Mesenchymal stem cell (in vitro differentiated cells and primary cell): Measurements from ENCODE around the gene AGTR1.

Experiments used
- DNase-seq: peaks from one replicate; pipeline ENCODE4 v3.0.0-alpha.2; 2013
- H2AFZ ChIP-seq: one replicate; pipeline ENCODE4 v1.6.1; 2013; ENCODE audit warnings: low read depth, mild to moderate bottlenecking, control low read depth, inconsistent platforms, low read length, moderate library complexity
- H2AK5ac ChIP-seq: 2 replicates; pipeline ENCODE4 v1.6.1; 2013; ENCODE audit warnings: low read length, moderate library complexity, mild to moderate bottlenecking, inconsistent platforms; ENCODE audit not compliant: severe bottlenecking
- H2BK120ac ChIP-seq: one replicate; pipeline ENCODE4 v1.6.1; 2013; ENCODE audit warnings: low read depth, mild to moderate bottlenecking, inconsistent platforms, low read length, moderate library complexity
- H2BK12ac ChIP-seq, 2 experiments: one replicate each; pipeline ENCODE4 v1.6.1; 2013; ENCODE audit warnings: inconsistent platforms in 2 of 2, low read length in 2 of 2, mild to moderate bottlenecking in 2 of 2, moderate library complexity in 2 of 2, control low read depth in 1 of 2
- H2BK15ac ChIP-seq: one replicate; pipeline ENCODE4 v1.6.1; 2013; ENCODE audit warnings: mild to moderate bottlenecking, low read depth, inconsistent platforms; ENCODE audit not compliant: poor library complexity, severe bottlenecking
- H2BK5ac ChIP-seq: 2 replicates; pipeline ENCODE4 v1.6.1; 2013; ENCODE audit warnings: low read depth, mild to moderate bottlenecking, low read length, control low read depth, inconsistent platforms; ENCODE audit not compliant: poor library complexity, severe bottlenecking
- H3K14ac ChIP-seq, 2 experiments: one replicate each; pipeline ENCODE4 v1.6.1; 2013; ENCODE audit warnings: inconsistent platforms in 2 of 2, low read length in 2 of 2, control low read depth in 1 of 2, mild to moderate bottlenecking in 1 of 2, moderate library complexity in 1 of 2
- H3K18ac ChIP-seq, 2 experiments: one replicate each; pipeline ENCODE4 v1.6.1; 2013; ENCODE audit warnings: inconsistent platforms in 2 of 2, low read length in 2 of 2, control low read depth in 1 of 2, low read depth in 1 of 2, mild to moderate bottlenecking in 1 of 2
- H3K23ac ChIP-seq, 2 experiments: one replicate each; pipeline ENCODE4 v1.6.1; 2013; ENCODE audit warnings: inconsistent platforms in 2 of 2, low read length in 2 of 2, mild to moderate bottlenecking in 2 of 2, moderate library complexity in 2 of 2, control low read depth in 1 of 2
- H3K27ac ChIP-seq: 2 replicates; pipeline ENCODE4 v1.5.1; 2013; ENCODE audit warnings: mild to moderate bottlenecking, moderate library complexity, low read length, control low read depth, inconsistent platforms; ENCODE audit not compliant: poor library complexity, severe bottlenecking
- H3K27me3 ChIP-seq, 2 experiments: 2 replicates each; pipeline versions ENCODE4 v1.6.1 to v1.7.0; 2013; ENCODE audit warnings: low read length in 2 of 2, mild to moderate bottlenecking in 2 of 2, moderate library complexity in 2 of 2, control low read depth in 1 of 2, inconsistent platforms in 1 of 2; ENCODE audit not compliant: control insufficient read depth in 1 of 2, insufficient read depth in 1 of 2
- H3K36me3 ChIP-seq, 2 experiments: 2 replicates each; pipeline versions ENCODE4 v1.6.1 to v1.7.0; 2013; ENCODE audit warnings: low read length in 2 of 2, control low read depth in 1 of 2, inconsistent platforms in 1 of 2, low read depth in 1 of 2, mild to moderate bottlenecking in 1 of 2; ENCODE audit not compliant: insufficient read depth in 2 of 2, control insufficient read depth in 1 of 2
- H3K4ac ChIP-seq, 2 experiments: one replicate each; pipeline ENCODE4 v1.6.1; 2013; ENCODE audit warnings: inconsistent platforms in 2 of 2, low read length in 2 of 2, mild to moderate bottlenecking in 2 of 2, moderate library complexity in 2 of 2, control low read depth in 1 of 2, low read depth in 1 of 2
- H3K4me1 ChIP-seq: 2 replicates; pipeline ENCODE4 v1.6.1; 2013; ENCODE audit warnings: low read depth, low read length, control low read depth; ENCODE audit not compliant: control insufficient read depth, insufficient read depth
- H3K4me2 ChIP-seq: 2 replicates; pipeline ENCODE4 v1.6.1; 2013; ENCODE audit warnings: low read length, mild to moderate bottlenecking, inconsistent platforms; ENCODE audit not compliant: poor library complexity, severe bottlenecking
- H3K4me3 ChIP-seq, 2 experiments: 2 replicates each; pipeline versions ENCODE4 v1.5.1 to v1.7.0; 2013; ENCODE audit warnings: low read length in 2 of 2, mild to moderate bottlenecking in 2 of 2, control low read depth in 1 of 2, low read depth in 1 of 2; ENCODE audit not compliant: insufficient read depth in 1 of 2
- H3K79me1 ChIP-seq: replicated peaks from 2 replicates; pipeline ENCODE4 v1.6.1; 2013; ENCODE audit warnings: mild to moderate bottlenecking, control low read depth, low read length, inconsistent platforms; ENCODE audit not compliant: poor library complexity, severe bottlenecking
- H3K9ac ChIP-seq: 2 replicates; pipeline ENCODE4 v1.7.0; 2013; ENCODE audit warnings: mild to moderate bottlenecking, low read length, moderate library complexity
- H3K9me3 ChIP-seq: 2 replicates; pipeline ENCODE4 v1.7.0; 2013; ENCODE audit warnings: mild to moderate bottlenecking, low read length; ENCODE audit not compliant: control insufficient read depth
- H4K8ac ChIP-seq: one replicate; pipeline ENCODE4 v1.6.1; 2013; ENCODE audit warnings: inconsistent platforms, mild to moderate bottlenecking, low read length, moderate library complexity
- H4K91ac ChIP-seq: one replicate; pipeline ENCODE4 v1.6.1; 2013; ENCODE audit warnings: mild to moderate bottlenecking, low read length, inconsistent platforms
- WGBS: methylation state at CpG from one replicate; pipeline ENCODE4 v1.1.7; 2013; ENCODE audit warnings: mixed read lengths; 5-methylcytosine and 5-hydroxymethylcytosine counted together

Gene AGTR1

DNA sequence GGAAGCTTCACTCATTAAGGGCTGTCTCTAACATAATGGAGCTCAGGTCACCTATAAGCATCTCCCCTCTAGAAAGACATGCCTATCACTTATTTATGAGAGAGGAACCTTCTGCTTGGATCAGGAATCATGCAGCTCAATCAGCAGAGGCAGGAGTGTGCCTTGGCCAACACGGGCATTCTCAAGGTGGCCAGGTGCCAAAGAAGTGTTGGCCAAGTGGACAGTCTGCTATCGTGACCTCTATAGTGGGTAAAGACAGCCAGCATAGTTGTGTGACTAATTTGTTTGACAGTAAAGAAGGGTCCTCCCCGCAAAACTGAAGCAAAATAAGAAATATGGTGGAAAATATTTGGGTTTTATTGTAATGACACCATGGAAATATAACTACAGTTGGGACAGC is 14.7 kb upstream of the AGTR1 start:
- Histone ChIP-seq H3K4ac (no peak overlapping the region), H2BK12ac (no peak overlapping the region), H3K4me3 (no peak overlapping the region), H3K14ac (no peak overlapping the region), H3K4me2 (no peak overlapping the region), H2BK15ac (no peak overlapping the region), H3K27me3 (no peaks in the 10 kb centered on the region), H2BK120ac (no peak overlapping the region), H3K9me3 (no peaks in the 10 kb centered on the region), H3K27ac (no peak overlapping the region), H2BK5ac (no peak overlapping the region), H3K18ac (no peak overlapping the region), H4K91ac (no peak overlapping the region), H2AFZ (no peak overlapping the region), H3K23ac (no peak overlapping the region), H3K4me1 (no peaks in the 10 kb centered on the region), H3K36me3 (no peaks in the 10 kb centered on the region), H2AK5ac (no peak overlapping the region), H3K79me1 (no peaks in the 10 kb centered on the region), H3K9ac (no peak overlapping the region), H4K8ac (no peak overlapping the region)
- WGBS = 98% methylated on average over 2 of the region's 3 CpGs
- no peak for DNase-seq

DNA sequence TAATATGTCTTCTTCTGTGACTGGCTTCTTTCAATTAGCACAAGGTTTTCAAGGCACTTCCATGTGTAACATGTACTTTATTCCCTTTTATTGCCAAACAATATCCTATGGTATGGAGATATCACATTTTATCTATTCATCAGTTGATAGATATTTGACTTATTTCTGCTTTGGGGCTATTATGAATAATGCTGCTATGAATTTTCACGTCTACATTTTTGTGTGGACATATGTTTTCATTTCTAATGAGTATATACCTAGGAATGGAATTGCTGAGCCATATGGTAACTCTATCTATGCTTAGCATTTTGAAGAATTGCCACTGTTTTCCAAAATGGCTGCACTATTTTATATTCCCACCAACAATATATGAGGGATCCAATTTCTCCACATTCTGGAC is 3.6 kb upstream of the AGTR1 start:
- H3K79me1 ChIP-seq = no peaks in the 10 kb centered on the region
- no peak overlapping the region for H3K4ac ChIP-seq
- no peak overlapping the region for H4K91ac ChIP-seq
- peaks cover 10% of the 10 kb centered on the region for H3K4me1 ChIP-seq
- H3K4me3 ChIP-seq = no peak overlapping the region
- H2AK5ac ChIP-seq = no peak overlapping the region
- no peak overlapping the region for H2BK5ac ChIP-seq
- no peaks in the 10 kb centered on the region for H3K36me3 ChIP-seq
- no peak overlapping the region for H2BK15ac ChIP-seq
- DNase-seq = no peak
- H4K8ac ChIP-seq = no peak overlapping the region
- 38% methylated on average over 1 of the region's 1 CpG for WGBS
- no peak overlapping the region for H2BK120ac ChIP-seq
- no peak overlapping the region for H3K27ac ChIP-seq
- H2AFZ ChIP-seq = no peak overlapping the region
- H3K18ac ChIP-seq = no peak overlapping the region
- no peaks in the 10 kb centered on the region for H3K9me3 ChIP-seq
- H3K9ac ChIP-seq = no peak overlapping the region
- no peak overlapping the region for H3K4me2 ChIP-seq
- peaks cover 0 to 4% of the 10 kb centered on the region in 2 experiments for H3K27me3 ChIP-seq
- H3K23ac ChIP-seq = no peak overlapping the region
- H2BK12ac ChIP-seq = no peak overlapping the region
- no peak overlapping the region for H3K14ac ChIP-seq

- Histone ChIP-seq H3K27ac (no peak overlapping the region), H4K8ac (peak overlapping the region; percentile 90), H3K4me2 (peak overlapping the region; percentile 93), H3K4ac (no peak overlapping the region), H3K18ac (peak overlapping the region; percentile 39 to 82), H3K4me1 (peaks cover 10% of the 10 kb centered on the region), H3K79me1 (no peaks in the 10 kb centered on the region), H3K27me3 (peaks cover 0 to 4% of the 10 kb centered on the region in 2 experiments), H3K23ac (no peak overlapping the region), H2BK120ac (no peak overlapping the region), H2BK12ac (peak overlapping the region in 1 of 2 experiments; percentile 39), H4K91ac (no peak overlapping the region), H3K9me3 (no peaks in the 10 kb centered on the region), H2BK15ac (no peak overlapping the region), H3K9ac (peak overlapping the region; percentile 93), H2BK5ac (no peak overlapping the region), H3K4me3 (peak overlapping the region; percentile 81 to 87), H2AFZ (peak overlapping the region; percentile 89), H3K14ac (no peak overlapping the region), H2AK5ac (no peak overlapping the region), H3K36me3 (no peaks in the 10 kb centered on the region)
- no peak for DNase-seq
- WGBS = 53% methylated on average over 12 of the region's 17 CpGs
These were observed 597 bp downstream of the AGTR1 start for GRCh38 chr3:148698190-148698810.

DNA sequence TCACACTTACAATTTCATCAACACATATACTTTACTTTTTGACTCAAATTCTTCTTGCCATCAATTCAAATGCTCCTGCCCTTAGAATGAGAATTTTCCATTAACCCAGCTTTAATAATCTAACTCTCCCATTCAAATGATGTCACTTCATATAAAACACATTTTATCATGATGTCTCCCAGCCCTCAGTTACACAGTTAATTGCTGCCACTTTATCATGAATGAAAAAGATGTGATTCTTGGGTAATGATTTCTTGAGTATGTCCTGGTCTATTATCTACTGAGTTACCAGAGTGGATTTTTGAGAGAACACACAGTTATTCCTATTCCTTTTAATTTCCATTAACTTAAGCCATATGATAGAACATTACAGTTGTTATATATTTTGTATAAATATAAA is 7.6 kb downstream of the AGTR1 start:
- Histone ChIP-seq H4K8ac (no peak overlapping the region), H2BK15ac (no peak overlapping the region), H3K9ac (no peak overlapping the region), H3K36me3 (no peaks in the 10 kb centered on the region), H2BK120ac (no peak overlapping the region), H4K91ac (no peak overlapping the region), H3K4me1 (no peaks in the 10 kb centered on the region), H3K4me2 (no peak overlapping the region), H3K18ac (no peak overlapping the region), H3K4ac (no peak overlapping the region), H2AK5ac (no peak overlapping the region), H3K9me3 (no peaks in the 10 kb centered on the region), H2BK12ac (no peak overlapping the region), H3K23ac (no peak overlapping the region), H3K27ac (no peak overlapping the region), H2BK5ac (no peak overlapping the region), H3K27me3 (no peaks in the 10 kb centered on the region), H2AFZ (no peak overlapping the region), H3K4me3 (no peak overlapping the region), H3K79me1 (no peaks in the 10 kb centered on the region), H3K14ac (no peak overlapping the region)
- no peak for DNase-seq
